CD14-positive monocyte (primary cell): Measurements from ENCODE around the gene MKRN2OS. TPM values are rescaled to one million over a fixed set of nuclear protein-coding genes. Genes with fewer than 3 reads are reported as not detected.

Experiments used
- DNase-seq, 3 donors: peaks; one replicate each; pipeline ENCODE4 v3.0.0-alpha.2; 2011 to 2022
- H2AFZ ChIP-seq: 2 replicates; pipeline ENCODE4 v1.6.0; 2012; ENCODE audit warnings: mild to moderate bottlenecking, low read depth, low read length, inconsistent platforms; ENCODE audit not compliant: insufficient read depth, poor library complexity, severe bottlenecking
- H3K27ac ChIP-seq, 2 donors: 1 replicate in 1 of 2; 2 replicates in 1 of 2; pipeline ENCODE4 v1.5.1; 2012 to 2013; ENCODE audit warnings: low read length in 2 of 2, control low read depth in 1 of 2, inconsistent platforms in 1 of 2, low read depth in 1 of 2, mild to moderate bottlenecking in 1 of 2
- H3K27me3 ChIP-seq, 2 donors: one replicate each; pipeline versions ENCODE4 v1.6.0 to v1.6.1; 2011 to 2013; ENCODE audit warnings: low read length in 2 of 2; ENCODE audit not compliant: control insufficient read depth in 2 of 2, insufficient read depth in 2 of 2
- H3K36me3 ChIP-seq, 2 donors: replicated peaks in 1 of 2; 1 replicate in 1 of 2; 2 replicates in 1 of 2; pipeline versions ENCODE4 v1.5.1 to v1.6.1; 2012 to 2013; ENCODE audit warnings: low read length in 2 of 2, control low read depth in 1 of 2, inconsistent platforms in 1 of 2, mild to moderate bottlenecking in 1 of 2; ENCODE audit not compliant: insufficient read depth in 2 of 2, control insufficient read depth in 1 of 2
- H3K4me1 ChIP-seq, 2 donors: 1 replicate in 1 of 2; 2 replicates in 1 of 2; pipeline versions ENCODE4 v1.5.1 to v1.6.1; 2012 to 2013; ENCODE audit warnings: low read length in 2 of 2, control low read depth in 1 of 2, inconsistent platforms in 1 of 2, mild to moderate bottlenecking in 1 of 2, moderate library complexity in 1 of 2; ENCODE audit not compliant: insufficient read depth in 2 of 2, control insufficient read depth in 1 of 2
- H3K4me2 ChIP-seq: replicated peaks from 2 replicates; pipeline ENCODE3; 2012; ENCODE audit warnings: low read length, moderate library complexity, mild to moderate bottlenecking; ENCODE audit not compliant: poor library complexity, severe bottlenecking; ENCODE audit errors: extremely low read depth
- H3K4me3 ChIP-seq, 3 experiments: fragments of 200-600 bp in 1 of 3; sonication (generic) in 1 of 3; replicated peaks in 1 of 3; 1 replicate in 2 of 3; 2 replicates in 1 of 3; pipeline ENCODE4 v1.5.1; 2011 to 2013; ENCODE audit warnings: low read length in 3 of 3, mild to moderate bottlenecking in 3 of 3, control low read depth in 2 of 3, low read depth in 2 of 3, inconsistent platforms in 1 of 3, moderate library complexity in 1 of 3
- H3K79me2 ChIP-seq: 2 replicates; pipeline ENCODE4 v1.6.0; 2012; ENCODE audit warnings: mild to moderate bottlenecking, control low read depth, inconsistent platforms, low read length, moderate library complexity; ENCODE audit not compliant: insufficient read depth
- H3K9ac ChIP-seq: 2 replicates; pipeline ENCODE4 v1.6.0; 2017; ENCODE audit warnings: low read length, mild to moderate bottlenecking; ENCODE audit not compliant: insufficient read depth, poor library complexity, severe bottlenecking
- H3K9me3 ChIP-seq, 2 donors: replicated peaks in 1 of 2; 1 replicate in 1 of 2; 2 replicates in 1 of 2; pipeline versions ENCODE4 v1.5.1 to v1.6.1; 2012 to 2013; ENCODE audit warnings: low read length in 2 of 2, control low read depth in 1 of 2; ENCODE audit not compliant: control insufficient read depth in 1 of 2, insufficient read depth in 1 of 2
- H4K20me1 ChIP-seq: 2 replicates; pipeline ENCODE4 v1.6.0; 2012; ENCODE audit warnings: mild to moderate bottlenecking, low read length, control low read depth, moderate library complexity; ENCODE audit not compliant: insufficient read depth
- H3K27ac Mint-ChIP-seq, 7 donors: one replicate each; pipeline ENCODE4 v1.8.0; 2020; ENCODE audit warnings: mild to moderate bottlenecking in 7 of 7, mixed read lengths in 7 of 7, moderate library complexity in 6 of 7, inconsistent platforms in 2 of 7
- H3K27me3 Mint-ChIP-seq, 3 donors: one replicate each; pipeline ENCODE4 v1.8.0; 2021 to 2022; ENCODE audit warnings: low read depth in 3 of 3, mild to moderate bottlenecking in 3 of 3, mixed read lengths in 3 of 3, moderate library complexity in 3 of 3, inconsistent platforms in 1 of 3
- H3K36me3 Mint-ChIP-seq, 2 donors: one replicate each; pipeline ENCODE4 v1.8.0; 2020; ENCODE audit warnings: mixed read lengths in 2 of 2, inconsistent platforms in 1 of 2, mild to moderate bottlenecking in 1 of 2
- H3K4me1 Mint-ChIP-seq: one replicate; pipeline ENCODE4 v1.8.0; 2020; ENCODE audit warnings: mild to moderate bottlenecking, mixed read lengths
- H3K4me3 Mint-ChIP-seq, 2 donors: one replicate each; pipeline ENCODE4 v1.8.0; 2020; ENCODE audit warnings: mild to moderate bottlenecking in 2 of 2, mixed read lengths in 2 of 2, moderate library complexity in 1 of 2
- H3K9me3 Mint-ChIP-seq, 7 donors: one replicate each; pipeline ENCODE4 v1.8.0; 2020 to 2022; ENCODE audit warnings: mixed read lengths in 7 of 7, mild to moderate bottlenecking in 6 of 7, moderate library complexity in 6 of 7, inconsistent platforms in 2 of 7
- WGBS: methylation state at CpG from one replicate; pipeline ENCODE4 v1.1.5; 2013; ENCODE audit warnings: missing lambda C conversion rate; ENCODE audit not compliant: insufficient coverage; 5-methylcytosine and 5-hydroxymethylcytosine counted together
- intact Hi-C, 2 donors: fragments of 100-400 bp; cut with micrococcal nuclease; formaldehyde crosslinking; loops; one replicate each; pipeline versions ENCODE4 v1.15.0 to v1.15.1; 2023
- polyA plus RNA-seq, 3 donors: library from polyadenylated mRNA; depleted of rRNA in 1 of 3; unstranded in 2 of 3; stranded (reverse) in 1 of 3; fragments of 300-500 nt in 2 of 3; fragments of >200 nt in 1 of 3; fragmentation: Illumina TruSeq in 2 of 3; gene quantifications; 1 replicate in 2 of 3; 2 replicates in 1 of 3; pipeline ENCODE4 v1.2.3, GENCODE V29; 2012 to 2021
- TF ChIP-seq, protein P1 (sequence below): fragments of 200-600 bp; IDR thresholded peaks from one replicate; pipeline ENCODE4 v1.8.0; 2022; ENCODE audit warnings: antibody characterized with exemption, mild to moderate bottlenecking

The MKRN2OS gene
- polyA plus RNA-seq, 3 donors, result not detected

DNA sequence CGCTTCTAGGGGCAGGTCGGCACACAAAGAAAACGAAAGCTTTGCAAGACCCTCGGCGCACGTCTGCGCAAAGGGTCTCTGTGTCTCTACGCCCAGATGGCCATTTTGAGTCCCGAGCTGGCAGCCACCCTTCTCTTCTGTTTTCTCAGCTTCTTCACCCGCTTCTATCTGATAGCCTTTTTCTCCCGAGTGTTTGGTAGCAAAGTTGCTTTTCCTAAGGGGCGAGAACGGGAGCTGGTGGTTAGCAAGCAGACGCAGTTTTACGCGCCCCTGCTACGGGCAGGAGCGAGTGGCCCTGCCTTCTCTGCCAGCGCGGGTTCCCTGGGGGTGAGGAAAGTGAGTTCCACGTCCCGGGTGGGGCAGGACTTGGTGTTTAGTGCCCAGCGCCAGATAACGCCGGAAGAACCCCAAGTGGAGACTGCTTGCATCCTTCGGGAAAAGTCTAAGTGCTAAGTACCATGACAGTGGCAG lies 8.7 kb upstream of the MKRN2OS start:
- H3K79me2 ChIP-seq, result peaks cover 19% of the 10 kb centered on the region
- no peaks in the 10 kb centered on the region for H3K36me3 Mint-ChIP-seq
- peak overlapping the region in 1 of 2 donors; percentile 11 for H3K27ac ChIP-seq
- H3K4me2 ChIP-seq, result peak overlapping the region; percentile 73
- intact Hi-C loops, result no loop called here
- peaks cover 2 to 7% of the 10 kb centered on the region in 2 donors for H3K27me3 ChIP-seq
- H3K4me1 ChIP-seq, result peaks cover 25 to 28% of the 10 kb centered on the region in 2 donors
- no peaks in the 10 kb centered on the region for H3K36me3 ChIP-seq
- H3K4me3 Mint-ChIP-seq, result peak overlapping the region; percentile 81 to 92
- no peaks in the 10 kb centered on the region for H3K9me3 ChIP-seq
- peaks cover 0 to 2% (median 0%) of the 10 kb centered on the region in 7 donors for H3K9me3 Mint-ChIP-seq
- H2AFZ ChIP-seq, result peak overlapping the region; percentile 79
- H3K4me3 ChIP-seq, result peak overlapping the region; percentile 20 to 66 (median 33)
- DNase-seq, result peak in 1 of 3 donors; percentile 38
- peaks cover 6% of the 10 kb centered on the region for H4K20me1 ChIP-seq
- peak overlapping the region; percentile 44 for H3K9ac ChIP-seq
- H3K4me1 Mint-ChIP-seq, result peaks cover 31% of the 10 kb centered on the region
- WGBS, result 5% methylated on average over 20 of the region's 26 CpGs
- peaks cover 34 to 55% (median 36%) of the 10 kb centered on the region in 3 donors for H3K27me3 Mint-ChIP-seq
- TF ChIP-seq, protein P1, sequence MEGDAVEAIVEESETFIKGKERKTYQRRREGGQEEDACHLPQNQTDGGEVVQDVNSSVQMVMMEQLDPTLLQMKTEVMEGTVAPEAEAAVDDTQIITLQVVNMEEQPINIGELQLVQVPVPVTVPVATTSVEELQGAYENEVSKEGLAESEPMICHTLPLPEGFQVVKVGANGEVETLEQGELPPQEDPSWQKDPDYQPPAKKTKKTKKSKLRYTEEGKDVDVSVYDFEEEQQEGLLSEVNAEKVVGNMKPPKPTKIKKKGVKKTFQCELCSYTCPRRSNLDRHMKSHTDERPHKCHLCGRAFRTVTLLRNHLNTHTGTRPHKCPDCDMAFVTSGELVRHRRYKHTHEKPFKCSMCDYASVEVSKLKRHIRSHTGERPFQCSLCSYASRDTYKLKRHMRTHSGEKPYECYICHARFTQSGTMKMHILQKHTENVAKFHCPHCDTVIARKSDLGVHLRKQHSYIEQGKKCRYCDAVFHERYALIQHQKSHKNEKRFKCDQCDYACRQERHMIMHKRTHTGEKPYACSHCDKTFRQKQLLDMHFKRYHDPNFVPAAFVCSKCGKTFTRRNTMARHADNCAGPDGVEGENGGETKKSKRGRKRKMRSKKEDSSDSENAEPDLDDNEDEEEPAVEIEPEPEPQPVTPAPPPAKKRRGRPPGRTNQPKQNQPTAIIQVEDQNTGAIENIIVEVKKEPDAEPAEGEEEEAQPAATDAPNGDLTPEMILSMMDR, result no peak
- peak overlapping the region in 2 of 7 donors; percentile 80 to 83 for H3K27ac Mint-ChIP-seq

DNA sequence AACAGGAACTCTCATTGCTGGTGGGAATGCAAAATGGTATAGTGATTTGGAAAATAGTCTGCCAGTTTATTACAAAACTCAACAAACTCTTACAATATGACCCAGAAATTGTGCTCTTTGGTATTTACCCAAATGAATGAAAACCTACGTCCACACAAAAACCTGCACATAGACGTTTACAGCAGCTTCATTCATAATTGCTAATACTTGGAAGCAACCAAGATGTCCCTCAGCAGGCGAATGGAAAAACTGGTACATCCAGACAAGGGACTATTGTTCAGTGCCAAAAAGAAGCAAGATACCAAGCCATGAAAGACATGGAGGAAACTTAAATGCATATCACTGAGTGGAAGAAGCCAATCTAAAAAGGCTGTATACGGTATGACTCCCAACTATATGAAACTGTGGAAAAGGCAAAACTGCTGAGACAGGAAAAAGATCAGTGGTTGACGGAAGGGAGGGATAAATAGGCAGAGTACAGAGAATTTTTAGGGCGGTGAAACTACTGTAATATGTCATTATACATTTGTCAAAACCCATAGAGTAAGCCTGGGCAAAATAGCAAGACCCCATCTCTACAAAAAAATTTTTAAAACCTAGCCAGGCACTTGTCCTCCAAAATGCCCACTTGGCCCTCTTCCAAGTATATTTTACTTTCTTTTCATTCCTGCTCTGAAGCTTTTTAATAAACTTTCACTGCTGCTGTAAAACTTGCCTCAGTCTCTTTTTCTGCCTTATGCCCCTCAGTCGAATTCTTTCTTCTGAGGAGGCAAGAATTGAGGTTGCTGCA lies 4.9 kb upstream of the MKRN2OS start:
- H3K4me3 Mint-ChIP-seq, result peak overlapping the region; percentile 11 to 34
- H3K4me1 Mint-ChIP-seq, result peaks cover 12% of the 10 kb centered on the region
- Histone ChIP-seq H3K9ac (no peak overlapping the region), H3K9me3 (no peaks in the 10 kb centered on the region), H4K20me1 (no peaks in the 10 kb centered on the region), H3K4me2 (no peak overlapping the region), H2AFZ (no peak overlapping the region), H3K36me3 (no peaks in the 10 kb centered on the region), H3K4me3 (no peak overlapping the region), H3K79me2 (no peaks in the 10 kb centered on the region), H3K27me3 (peaks cover 2 to 7% of the 10 kb centered on the region in 2 donors), H3K4me1 (peaks cover 0 to 8% of the 10 kb centered on the region in 2 donors), H3K27ac (no peak overlapping the region)
- H3K9me3 Mint-ChIP-seq, result peaks cover 0 to 2% (median 0%) of the 10 kb centered on the region in 7 donors
- H3K27ac Mint-ChIP-seq, result no peak overlapping the region
- TF ChIP-seq, protein P1, result no peak
- no peak for DNase-seq
- no peaks in the 10 kb centered on the region for H3K36me3 Mint-ChIP-seq
- peaks cover 32 to 46% (median 36%) of the 10 kb centered on the region in 3 donors for H3K27me3 Mint-ChIP-seq
- intact Hi-C loops, result no loop called here
- 94% methylated on average over 4 of the region's 7 CpGs for WGBS
